ENCODE data around the gene EIF4H. TPM values are rescaled to one million over a fixed set of nuclear protein-coding genes. Genes with fewer than 3 reads are reported as not detected.
"Not testable (repeated sequence)": the region's sequence is repeated elsewhere in the genome, so short reads cannot be mapped to it uniquely, and the experiment has no call there.

Gene EIF4H
- total RNA-seq, 3 donors from 2014 or later, result 231 to 278 (median 274) TPM

DNA sequence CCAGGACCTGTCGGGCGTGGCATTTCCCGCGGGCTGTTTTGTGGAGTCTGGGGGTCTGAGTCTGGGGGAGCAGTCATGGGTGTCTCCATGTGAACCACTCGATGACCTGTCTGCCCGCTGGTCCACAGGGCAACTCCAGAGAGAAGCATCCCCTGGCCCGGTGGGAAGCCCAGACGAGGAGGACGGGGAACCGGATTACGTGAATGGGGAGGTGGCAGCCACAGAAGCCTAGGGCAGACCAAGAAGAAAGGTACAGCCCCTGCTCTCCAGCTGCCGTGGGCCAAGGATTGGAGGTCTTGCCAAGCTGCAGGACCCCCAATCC lies 50.3 kb downstream of the EIF4H start:
- intact Hi-C loops (cut with DNase I, micrococcal nuclease), result no loop called here
- no peaks in the 10 kb centered on the region for H3K9me3 ChIP-seq
- ATAC-seq, result no peak
- TF ChIP-seq, protein P1, sequence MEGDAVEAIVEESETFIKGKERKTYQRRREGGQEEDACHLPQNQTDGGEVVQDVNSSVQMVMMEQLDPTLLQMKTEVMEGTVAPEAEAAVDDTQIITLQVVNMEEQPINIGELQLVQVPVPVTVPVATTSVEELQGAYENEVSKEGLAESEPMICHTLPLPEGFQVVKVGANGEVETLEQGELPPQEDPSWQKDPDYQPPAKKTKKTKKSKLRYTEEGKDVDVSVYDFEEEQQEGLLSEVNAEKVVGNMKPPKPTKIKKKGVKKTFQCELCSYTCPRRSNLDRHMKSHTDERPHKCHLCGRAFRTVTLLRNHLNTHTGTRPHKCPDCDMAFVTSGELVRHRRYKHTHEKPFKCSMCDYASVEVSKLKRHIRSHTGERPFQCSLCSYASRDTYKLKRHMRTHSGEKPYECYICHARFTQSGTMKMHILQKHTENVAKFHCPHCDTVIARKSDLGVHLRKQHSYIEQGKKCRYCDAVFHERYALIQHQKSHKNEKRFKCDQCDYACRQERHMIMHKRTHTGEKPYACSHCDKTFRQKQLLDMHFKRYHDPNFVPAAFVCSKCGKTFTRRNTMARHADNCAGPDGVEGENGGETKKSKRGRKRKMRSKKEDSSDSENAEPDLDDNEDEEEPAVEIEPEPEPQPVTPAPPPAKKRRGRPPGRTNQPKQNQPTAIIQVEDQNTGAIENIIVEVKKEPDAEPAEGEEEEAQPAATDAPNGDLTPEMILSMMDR (IDR thresholded peaks at IDR 0.05), result no peak
- H3K4me1 ChIP-seq (ENCODE audit: low read depth), result no peaks in the 10 kb centered on the region
- no peak for DNase-seq
- H3K36me3 ChIP-seq (ENCODE audit: low read depth), result no peaks in the 10 kb centered on the region
- H3K4me3 ChIP-seq, result no peak overlapping the region

DNA sequence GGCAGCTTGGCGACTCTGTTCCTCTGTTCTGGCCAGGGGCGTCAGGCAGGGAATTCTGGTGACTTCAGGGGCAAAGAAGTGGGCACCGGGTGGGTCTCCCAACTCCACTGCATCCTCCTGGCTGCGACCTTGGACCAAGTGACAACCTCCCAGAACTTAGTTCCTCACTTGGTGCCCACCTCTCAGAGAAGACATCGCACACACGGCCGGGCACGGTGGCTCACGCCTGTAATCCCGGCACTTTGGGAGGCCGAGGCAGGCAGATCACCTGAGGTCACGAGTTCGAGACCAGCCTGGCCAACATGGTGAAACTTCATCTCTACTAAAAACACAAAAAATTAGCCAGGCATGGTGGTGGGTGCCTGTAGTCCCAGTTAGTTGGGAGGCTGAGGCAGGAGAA lies 50.8 kb downstream of the EIF4H start:
- H3K4me3 ChIP-seq; H3K36me3 ChIP-seq (ENCODE audit: low read depth); H3K4me1 ChIP-seq (ENCODE audit: low read depth); ATAC-seq; intact Hi-C loops (cut with DNase I, micrococcal nuclease); H3K9me3 ChIP-seq: not testable (repeated sequence)
- DNase-seq, result peak in 1 of 3 donors; percentile 15

DNA sequence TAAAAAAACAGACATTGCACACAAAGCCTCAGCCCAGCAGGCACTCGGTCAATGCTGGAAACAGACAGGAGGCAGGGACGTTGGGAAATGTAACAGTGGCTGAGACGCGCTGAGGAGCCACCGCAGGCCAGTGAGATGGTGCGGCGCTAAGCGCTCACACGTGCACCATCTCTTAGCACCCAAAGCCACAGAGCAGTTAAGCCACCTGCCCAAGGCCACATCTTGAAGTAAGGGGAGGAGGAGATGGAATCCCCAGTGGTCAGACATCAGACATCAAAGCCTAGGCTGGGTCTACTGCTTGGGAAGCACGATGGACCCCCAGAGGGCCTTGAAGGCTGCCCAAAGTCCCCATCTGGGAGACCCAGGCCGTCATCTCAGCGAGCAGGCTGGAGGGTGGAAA lies 51.2 kb downstream of the EIF4H start:
- no peaks in the 10 kb centered on the region for H3K4me1 ChIP-seq (ENCODE audit: low read depth)
- no peak overlapping the region for H3K4me3 ChIP-seq
- intact Hi-C loops (cut with DNase I, micrococcal nuclease), result no loop called here
- no peaks in the 10 kb centered on the region for H3K36me3 ChIP-seq (ENCODE audit: low read depth)
- TF ChIP-seq, protein P1 (IDR thresholded peaks at IDR 0.05), result no peak
- no peaks in the 10 kb centered on the region for H3K9me3 ChIP-seq
- DNase-seq (peak in 1 of 3 donors; percentile 16), ATAC-seq (no peak)

DNA sequence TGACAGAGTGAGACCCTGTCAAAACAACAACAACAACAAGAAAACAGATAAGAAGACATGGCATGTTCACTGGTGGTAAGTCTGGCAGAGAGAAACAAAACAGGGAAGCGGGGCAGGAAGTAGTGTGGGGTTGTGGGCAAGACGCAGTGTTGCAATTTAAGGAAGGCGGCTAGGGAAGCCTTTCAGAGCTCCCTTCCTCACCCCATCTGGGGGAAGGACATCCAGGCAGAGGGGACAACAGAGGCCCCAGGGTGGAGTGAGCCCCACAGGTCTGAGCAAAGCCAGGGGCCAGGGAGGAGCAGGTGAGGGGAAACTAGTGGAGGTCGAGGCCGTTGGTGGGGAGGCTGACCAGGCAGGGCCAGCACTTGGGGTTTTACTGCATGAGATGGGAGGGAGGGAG lies 52.5 kb downstream of the EIF4H start:
- DNase-seq, result peak in 1 of 3 donors; percentile 26
- peak; percentile 22 for ATAC-seq

DNA sequence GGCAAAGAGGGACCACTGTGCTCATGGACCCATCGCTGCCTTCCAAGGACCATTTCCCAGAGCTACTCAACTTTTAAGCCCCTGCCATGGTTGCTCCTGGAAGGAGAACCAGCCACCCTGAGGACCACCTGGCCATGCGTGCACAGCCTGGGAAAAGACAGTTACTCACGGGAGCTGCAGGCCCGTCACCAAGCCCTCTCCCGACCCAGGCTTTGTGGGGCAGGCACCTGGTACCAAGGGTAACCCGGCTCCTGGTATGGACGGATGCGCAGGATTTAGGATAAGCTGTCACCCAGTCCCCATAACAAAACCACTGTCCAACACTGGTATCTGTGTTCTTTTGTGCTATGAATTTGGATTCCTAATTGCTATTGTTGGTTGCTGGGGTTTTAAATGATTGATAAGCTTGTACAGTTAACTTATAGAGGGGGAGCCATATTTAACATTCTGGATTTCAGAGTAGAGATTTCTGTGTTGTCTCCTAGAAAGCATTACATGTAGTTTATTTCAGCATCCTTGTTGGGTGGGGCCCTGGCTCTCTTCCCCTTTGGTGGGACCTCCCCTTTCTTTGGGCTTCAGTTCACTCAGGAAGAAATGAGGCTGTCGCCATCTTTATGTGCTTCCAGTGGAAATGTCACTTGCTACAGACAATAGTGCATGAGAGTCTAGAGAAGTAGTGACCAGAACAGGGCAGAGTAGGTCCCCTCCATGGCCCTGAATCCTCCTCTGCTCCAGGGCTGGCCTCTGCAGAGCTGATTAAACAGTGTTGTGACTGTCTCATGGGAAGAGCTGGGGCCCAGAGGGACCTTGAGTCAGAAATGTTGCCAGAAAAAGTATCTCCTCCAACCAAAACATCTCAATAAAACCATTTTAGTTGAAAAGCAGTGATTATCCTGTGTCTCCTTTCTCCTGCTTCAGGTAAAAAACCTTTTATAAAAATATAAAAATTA lies 55.1 kb downstream of the EIF4H start:
- no peak for DNase-seq
- Histone ChIP-seq H3K4me3 (no peak overlapping the region), H3K4me1 (ENCODE audit: low read depth) (no peaks in the 10 kb centered on the region), H3K36me3 (ENCODE audit: low read depth) (no peaks in the 10 kb centered on the region), H3K9me3 (no peaks in the 10 kb centered on the region)
- intact Hi-C loops (cut with DNase I, micrococcal nuclease), result no loop called here
- ATAC-seq, result no peak
- TF ChIP-seq, protein P1 (IDR thresholded peaks at IDR 0.05), result no peak

More for the DNA sequence above, 52.5 kb downstream of the EIF4H start:
- intact Hi-C loops (cut with DNase I, micrococcal nuclease), result no loop called here
- TF ChIP-seq, protein P1 (IDR thresholded peaks at IDR 0.05), result no peak
- no peaks in the 10 kb centered on the region for H3K36me3 ChIP-seq (ENCODE audit: low read depth)
- no peak overlapping the region for H3K4me3 ChIP-seq
- H3K4me1 ChIP-seq (ENCODE audit: low read depth), result no peaks in the 10 kb centered on the region
- no peaks in the 10 kb centered on the region for H3K9me3 ChIP-seq

DNA sequence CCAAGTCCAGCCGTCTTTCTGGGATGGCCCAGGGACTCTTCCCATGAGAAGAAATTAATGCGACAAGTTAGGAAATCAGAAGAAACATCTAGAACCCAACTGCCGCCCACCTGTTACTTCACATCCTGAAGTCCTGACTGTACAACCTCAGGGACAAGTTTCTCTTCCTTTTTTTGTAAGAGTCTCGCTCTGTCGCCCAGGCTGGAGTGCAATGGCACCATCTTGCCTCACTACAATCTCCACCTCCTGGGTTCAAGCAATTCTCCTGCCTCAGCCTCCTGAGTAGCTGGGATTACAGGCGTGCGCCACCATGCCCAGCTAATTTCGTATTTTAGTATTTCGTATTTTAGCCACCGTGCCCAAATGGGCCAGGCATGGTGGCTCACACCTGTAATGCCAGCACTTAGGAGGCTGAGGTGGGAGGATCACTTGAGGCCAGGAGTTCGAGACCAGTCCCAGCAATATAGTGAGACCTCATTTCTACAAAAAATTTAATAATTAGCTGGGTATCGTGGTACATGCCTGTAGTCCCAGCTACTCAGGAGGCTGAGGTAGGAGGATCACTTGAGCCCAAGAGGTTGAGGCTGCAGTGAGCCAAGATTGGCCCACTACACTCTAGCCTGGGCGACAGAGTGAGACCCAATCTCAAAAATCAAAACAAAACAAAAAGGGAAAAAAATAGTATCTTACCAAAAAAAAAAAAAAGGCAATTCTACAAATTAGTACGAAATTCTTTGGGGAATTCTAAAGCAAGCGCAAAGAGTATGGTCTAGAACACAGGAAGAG lies 56.5 kb downstream of the EIF4H start:
- no peak overlapping the region for H3K4me3 ChIP-seq
- no peaks in the 10 kb centered on the region for H3K36me3 ChIP-seq (ENCODE audit: low read depth)
- ATAC-seq (peak; percentile 50), DNase-seq (no peak)
- H3K4me1 ChIP-seq (ENCODE audit: low read depth), result no peaks in the 10 kb centered on the region
- intact Hi-C loops (cut with DNase I, micrococcal nuclease), result no loop called here
- TF ChIP-seq, protein P1 (IDR thresholded peaks at IDR 0.05), result no peak
- no peaks in the 10 kb centered on the region for H3K9me3 ChIP-seq
